Medulla oblongata (tissue), 1 donor: ENCODE measurements around the gene COL6A1.
"Not testable (repeated sequence)": the region's sequence is repeated elsewhere in the genome, so short reads cannot be mapped to it uniquely, and the experiment has no call there.

Experiments used
- DNase-seq: peaks from one replicate; pipeline ENCODE4 v3.0.0-alpha.2; 2015; ENCODE audit errors: extremely low spot score

COL6A1 gene

DNA sequence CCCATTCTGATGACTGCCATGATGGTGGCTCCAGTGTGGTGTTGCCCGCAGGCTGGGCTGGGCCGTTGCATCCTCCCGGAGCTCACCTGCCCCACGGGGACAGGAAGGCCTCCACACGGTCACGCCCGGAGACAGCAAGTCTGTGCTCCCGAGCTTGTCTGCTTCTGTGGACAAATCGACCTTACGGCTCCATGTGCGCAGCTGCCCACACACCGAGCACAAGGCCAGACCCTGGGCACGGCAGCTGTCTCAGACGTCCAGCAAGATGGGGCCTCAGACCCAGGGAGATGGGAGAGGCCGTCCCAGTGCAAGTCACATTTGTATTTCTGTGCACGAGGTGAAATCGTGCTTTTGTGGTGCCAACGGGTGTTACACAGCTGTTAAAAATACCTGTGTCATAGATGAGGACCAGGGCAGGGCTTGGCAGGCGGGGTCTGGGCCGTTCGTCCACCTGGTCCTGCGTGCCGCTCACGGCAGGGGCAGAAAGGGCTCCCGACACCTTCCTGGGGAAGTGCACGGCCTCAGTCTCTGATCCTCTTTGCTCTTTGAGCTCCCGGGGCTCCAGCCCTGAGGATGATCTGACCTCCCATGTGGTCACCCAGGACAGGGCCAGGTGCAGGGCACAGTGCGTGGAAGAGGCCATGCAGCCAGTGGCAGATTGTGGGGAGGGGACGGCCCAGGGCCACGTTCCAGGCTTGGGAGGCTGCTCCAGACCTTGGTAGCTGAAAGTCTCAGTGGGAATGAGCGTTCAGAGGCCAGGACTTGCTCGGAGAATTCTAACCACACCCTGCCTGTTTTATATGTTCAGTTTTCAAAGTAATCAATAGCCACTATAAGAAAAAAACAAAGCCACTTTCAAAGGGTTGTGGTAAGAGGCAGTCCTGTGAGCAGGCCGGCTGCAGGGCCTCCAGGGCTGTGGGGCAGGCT lies 13.5 kb downstream of the COL6A1 start:
- DNase-seq = no peak

DNA sequence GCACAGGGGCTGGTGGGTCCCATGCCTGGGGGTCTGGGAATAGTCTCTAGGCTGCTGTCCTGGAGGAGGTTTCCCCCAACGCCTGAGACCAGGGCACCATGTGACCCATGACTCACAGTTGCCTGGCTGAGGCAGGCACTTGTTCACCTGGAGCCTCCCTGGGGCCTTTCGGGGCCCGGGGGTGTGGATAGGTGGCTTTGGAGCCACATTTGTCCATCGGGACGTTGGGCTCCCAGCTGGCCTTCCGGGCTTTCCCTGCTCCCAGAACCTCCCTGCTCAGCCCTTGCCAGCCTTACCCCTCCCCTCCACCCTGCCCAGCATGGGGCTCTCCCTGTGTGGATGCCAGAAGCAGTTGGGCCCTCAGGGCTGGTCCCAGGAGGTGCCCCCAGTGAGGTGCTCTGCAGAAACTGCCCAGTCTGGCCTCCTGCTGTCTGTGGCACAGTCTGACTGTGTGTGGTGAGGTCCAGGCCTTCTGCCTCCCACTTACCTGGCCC lies 14.2 kb downstream of the COL6A1 start:
- no peak for DNase-seq

- DNase-seq = no peak
Observed at GRCh38 chr21:45996311-45997204, 15.0 kb downstream of the COL6A1 start.

DNA sequence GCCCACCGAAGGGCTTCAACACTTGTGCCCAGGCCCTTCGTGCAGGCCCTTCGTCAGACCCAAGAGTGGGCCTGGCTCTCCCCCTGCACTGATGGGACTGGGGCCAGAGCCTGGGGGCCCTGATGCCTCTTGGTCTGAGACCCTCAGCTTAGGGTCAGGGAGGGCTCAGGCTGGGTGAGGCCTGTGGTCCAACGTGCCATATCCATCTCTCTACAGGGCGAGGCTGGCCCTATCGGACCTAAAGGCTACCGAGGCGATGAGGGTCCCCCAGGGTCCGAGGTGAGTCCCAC lies 15.6 kb downstream of the COL6A1 start:
- DNase-seq = no peak

DNA sequence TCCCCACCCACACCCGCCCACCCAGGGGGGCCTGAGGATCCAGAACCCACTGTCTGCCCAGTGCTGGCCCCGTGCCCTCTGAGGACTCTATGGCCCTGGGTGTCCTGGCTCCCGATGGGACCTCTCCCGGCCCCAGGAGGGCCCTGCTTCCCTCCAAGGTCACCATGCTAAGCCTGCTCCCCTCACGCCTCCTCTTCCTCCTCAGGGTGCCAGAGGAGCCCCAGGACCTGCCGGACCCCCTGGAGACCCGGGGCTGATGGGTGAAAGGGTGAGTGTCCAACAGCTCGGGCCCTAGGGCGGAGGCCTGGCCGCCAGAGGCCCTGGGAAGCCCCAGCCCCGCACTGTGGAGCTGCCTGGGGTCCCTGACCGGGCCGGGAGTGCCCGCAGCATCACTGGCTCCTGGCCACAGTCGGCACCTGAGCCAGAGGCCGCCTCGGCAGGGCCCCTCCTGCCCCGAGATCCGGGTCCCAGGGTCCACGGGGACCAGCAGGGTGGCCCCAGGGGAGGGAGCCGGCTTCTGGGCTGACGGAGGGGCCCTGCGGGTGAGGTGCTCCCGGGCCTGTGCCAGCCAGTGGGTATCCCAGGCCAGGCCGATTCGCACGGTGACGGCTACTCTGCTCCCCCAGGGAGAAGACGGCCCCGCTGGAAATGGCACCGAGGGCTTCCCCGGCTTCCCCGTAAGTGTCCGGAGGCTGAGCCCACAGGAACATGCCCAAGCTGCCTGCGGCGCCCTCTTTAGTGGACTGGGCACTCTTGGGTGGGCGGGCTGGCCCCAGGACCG lies 16.1 kb downstream of the COL6A1 start:
- DNase-seq = no peak

DNA sequence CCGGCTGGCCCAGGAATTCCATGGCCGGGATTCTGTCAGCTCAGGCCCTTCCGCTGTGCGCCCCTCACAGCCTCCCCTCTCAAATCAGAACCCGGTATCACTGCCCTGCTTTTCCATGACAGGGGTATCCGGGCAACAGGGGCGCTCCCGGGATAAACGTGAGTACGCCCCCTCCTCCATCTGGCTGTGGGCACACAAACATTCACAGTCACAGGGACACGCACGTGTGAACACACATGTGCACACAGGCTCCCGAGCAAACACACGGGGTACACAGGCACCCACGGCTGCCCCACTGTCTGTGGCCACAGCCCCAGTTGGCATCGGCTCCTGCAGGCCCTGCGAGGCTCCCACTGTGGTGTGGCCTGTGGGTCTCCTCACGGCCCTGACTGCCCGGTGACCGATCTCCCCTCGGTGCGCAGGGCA lies 16.7 kb downstream of the COL6A1 start:
- no peak for DNase-seq

- DNase-seq = no peak
Observed at GRCh38 chr21:45998871-45999580, 17.5 kb downstream of the COL6A1 start.

DNA sequence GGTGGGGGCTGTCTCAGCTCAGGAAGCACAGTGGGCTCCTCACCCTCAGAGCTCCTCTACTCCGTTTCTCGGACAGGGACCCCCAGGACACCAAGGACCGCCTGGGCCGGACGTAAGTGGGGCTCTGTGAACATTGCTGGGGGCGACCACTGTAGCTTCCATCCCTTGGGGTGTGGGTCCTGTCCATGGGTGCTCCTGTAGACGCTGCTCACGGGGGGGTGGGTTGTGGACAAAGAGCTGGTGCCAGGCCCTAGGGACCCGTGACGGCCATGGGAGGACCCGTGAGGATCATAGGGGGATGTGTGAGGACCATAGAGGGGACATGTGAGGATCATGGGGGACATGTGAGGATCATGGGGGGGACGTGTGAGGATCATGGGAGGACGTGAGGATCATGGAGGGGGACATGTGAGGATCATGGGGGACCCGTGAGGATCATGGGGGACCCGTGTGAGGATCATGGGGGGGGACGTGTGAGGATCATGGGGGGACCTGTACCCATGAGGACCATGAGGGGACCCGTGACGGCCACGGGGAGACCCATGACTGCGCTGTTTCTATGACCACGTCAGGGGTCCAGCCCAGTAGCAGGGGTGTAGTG lies 18.1 kb downstream of the COL6A1 start:
- DNase-seq = no peak

- DNase-seq = no peak
Observed at GRCh38 chr21:46000182-46000730, 18.7 kb downstream of the COL6A1 start.

DNA sequence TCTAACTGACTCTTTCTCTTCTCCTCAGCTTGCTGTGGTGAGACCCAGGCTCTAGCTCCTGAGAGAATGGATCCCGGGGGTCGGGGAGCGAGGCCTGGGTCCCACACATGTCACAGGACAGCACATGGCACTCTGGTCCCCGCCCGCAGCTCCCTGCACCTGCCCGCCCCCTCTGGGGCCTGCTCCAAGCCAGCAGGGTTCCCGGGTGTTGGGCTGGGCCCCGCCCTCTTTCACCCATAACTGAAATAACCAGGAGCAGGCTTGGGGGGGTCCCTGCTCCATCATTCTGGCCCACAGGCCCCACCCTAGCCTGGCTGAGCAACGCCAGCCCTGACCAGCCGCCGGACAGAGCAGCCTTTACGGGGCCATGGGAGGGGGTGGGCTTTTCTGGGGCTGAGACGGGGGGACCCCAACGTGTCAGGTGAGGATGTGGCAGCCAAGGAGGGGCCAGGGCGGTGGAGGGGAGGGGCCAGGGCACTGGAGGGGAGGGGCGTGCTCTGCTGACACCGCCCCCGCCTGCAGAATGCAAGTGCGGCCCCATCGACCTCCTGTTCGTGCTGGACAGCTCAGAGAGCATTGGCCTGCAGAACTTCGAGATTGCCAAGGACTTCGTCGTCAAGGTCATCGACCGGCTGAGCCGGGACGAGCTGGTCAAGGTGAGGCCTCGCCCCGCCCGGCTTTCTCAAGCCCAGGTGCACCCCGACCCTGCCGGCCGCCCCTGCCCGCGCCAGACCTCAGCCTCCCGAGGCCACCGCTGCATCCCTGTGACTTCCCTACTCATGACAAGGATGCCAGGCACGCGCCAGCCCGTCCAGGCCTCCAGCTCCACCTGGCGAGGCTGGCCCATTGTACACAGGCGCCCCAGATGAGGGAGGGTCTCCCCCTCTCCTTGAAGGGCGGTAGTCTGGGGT lies 19.4 kb downstream of the COL6A1 start:
- DNase-seq = no peak

DNA sequence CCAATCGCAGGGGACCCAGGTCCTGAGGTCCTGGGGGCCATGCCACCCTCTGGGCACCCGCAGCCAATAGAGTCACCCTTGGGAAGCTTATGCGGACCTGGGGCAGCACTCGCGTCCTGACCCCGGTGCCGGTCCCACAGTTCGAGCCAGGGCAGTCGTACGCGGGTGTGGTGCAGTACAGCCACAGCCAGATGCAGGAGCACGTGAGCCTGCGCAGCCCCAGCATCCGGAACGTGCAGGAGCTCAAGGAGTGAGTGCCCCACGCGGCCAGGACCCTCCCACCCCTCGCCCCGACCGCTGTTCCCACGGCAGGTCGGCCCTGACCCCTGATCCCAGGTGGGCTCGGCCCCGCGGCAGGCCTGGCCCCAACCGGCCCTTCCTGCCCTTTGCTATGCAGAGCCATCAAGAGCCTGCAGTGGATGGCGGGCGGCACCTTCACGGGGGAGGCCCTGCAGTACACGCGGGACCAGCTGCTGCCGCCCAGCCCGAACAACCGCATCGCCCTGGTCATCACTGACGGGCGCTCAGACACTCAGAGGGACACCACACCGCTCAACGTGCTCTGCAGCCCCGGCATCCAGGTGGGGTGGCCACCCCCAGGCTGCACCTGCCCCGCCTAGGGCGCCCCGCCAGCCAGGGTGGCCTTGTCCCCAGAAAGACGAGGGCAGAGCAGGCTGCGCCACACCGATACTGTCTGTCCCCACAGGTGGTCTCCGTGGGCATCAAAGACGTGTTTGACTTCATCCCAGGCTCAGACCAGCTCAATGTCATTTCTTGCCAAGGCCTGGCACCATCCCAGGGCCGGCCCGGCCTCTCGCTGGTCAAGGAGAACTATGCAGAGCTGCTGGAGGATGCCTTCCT lies 20.5 kb downstream of the COL6A1 start:
- no peak for DNase-seq

- DNase-seq = no peak
Observed at GRCh38 chr21:46002841-46003574, 21.4 kb downstream of the COL6A1 start.

GRCh38 chr21:46003575-46004007 lies 22.0 kb downstream of the COL6A1 start:
- no peak for DNase-seq

DNA sequence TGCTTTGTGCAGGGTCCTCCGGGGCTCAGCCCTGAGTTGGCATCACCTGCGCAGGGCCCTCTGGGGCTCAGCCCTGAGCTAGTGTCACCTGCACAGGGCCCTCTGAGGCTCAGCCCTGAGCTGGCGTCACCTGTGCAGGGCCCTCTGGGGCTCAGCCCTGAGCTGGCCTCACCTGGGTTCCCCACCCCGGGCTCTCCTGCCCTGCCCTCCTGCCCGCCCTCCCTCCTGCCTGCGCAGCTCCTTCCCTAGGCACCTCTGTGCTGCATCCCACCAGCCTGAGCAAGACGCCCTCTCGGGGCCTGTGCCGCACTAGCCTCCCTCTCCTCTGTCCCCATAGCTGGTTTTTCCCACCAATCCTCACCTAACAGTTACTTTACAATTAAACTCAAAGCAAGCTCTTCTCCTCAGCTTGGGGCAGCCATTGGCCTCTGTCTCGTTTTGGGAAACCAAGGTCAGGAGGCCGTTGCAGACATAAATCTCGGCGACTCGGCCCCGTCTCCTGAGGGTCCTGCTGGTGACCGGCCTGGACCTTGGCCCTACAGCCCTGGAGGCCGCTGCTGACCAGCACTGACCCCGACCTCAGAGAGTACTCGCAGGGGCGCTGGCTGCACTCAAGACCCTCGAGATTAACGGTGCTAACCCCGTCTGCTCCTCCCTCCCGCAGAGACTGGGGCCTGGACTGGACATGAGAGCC lies 22.7 kb downstream of the COL6A1 start:
- DNase-seq = no peak

DNA sequence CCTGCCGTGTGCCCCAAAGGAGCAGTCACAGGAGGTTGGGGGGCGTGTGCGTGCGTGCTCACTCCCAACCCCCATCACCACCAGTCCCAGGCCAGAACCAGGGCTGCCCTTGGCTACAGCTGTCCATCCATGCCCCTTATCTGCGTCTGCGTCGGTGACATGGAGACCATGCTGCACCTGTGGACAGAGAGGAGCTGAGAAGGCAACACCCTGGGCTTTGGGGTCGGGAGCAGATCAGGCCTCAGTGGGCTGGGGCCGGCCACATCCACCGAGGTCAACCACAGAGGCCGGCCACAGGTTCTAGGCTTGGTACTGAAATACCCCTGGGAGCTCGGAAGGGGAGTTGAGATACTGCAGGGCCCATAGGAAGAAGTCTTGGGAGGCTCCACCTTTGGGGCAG lies 23.5 kb downstream of the COL6A1 start:
- DNase-seq = no peak

DNA sequence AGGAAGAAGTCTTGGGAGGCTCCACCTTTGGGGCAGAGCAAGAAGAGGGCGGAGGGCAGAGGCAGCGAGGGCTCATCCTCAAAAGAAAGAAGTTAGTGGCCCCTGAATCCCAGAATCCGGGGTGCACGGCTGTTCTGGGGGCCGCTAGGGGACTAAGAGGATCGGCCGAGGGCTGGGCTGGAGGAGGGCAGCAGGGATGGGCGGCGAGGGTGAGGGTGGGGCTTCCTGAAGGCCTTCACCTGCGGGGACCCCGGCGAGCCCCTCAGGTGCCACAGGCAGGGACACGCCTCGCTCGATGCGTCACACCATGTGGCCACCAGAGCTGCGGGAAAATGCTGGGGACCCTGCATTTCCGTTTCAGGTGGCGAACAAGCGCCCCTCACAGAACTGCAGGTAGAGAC lies 23.9 kb downstream of the COL6A1 start:
- no peak for DNase-seq

DNA sequence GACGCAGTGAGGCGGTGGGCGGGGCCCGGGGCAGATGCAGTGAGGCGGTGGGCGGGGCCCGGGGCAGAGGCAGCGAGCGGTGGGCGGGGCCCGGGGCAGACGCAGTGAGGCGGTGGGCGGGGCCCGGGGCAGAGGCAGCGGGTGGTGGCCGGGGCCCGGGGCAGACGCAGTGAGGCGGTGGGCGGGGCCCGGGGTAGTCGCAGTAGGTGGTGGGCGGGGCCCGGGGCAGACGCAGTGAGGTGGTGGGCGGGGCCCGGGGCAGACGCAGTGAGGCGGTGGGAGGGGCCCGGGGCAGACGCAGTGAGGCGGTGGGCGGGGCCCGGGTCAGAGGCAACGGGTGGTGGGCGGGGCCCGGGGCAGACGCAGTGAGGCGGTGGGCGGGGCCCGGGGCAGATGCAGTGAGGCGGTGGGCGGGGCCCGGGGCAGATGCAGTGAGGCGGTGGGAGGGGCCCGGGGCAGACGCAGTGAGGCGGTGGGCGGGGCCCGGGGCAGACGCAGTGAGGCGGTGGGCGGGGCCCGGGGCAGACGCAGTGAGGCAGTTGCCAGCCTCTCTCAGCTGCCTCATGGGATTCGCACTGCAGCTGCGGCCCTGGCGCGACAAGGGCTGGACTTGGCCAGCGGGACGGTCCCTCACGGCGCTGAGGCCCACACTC lies 24.4 kb downstream of the COL6A1 start:
- DNase-seq = not testable (repeated sequence)
